Stomach (tissue), 4 donors: Measurements from ENCODE around the gene ARID2.

Experiments
- CTCF ChIP-seq, 7 experiments: fragments of 450-650 bp in 4 of 7; fragments of 200-600 bp in 3 of 7; sonication (generic) in 3 of 7; IDR thresholded peaks; one replicate each; pipeline ENCODE4 v1.5.1; 2016 to 2019; ENCODE audit warnings: antibody characterized with exemption in 7 of 7, control low read depth in 2 of 7, mild to moderate bottlenecking in 1 of 7
- EP300 ChIP-seq: sonication (generic); formaldehyde crosslinking; IDR thresholded peaks from one replicate; pipeline ENCODE4 v1.6.1; 2017; ENCODE audit warnings: antibody characterized with exemption
- POLR2A ChIP-seq, 4 donors: fragments of 450-650 bp; IDR thresholded peaks; one replicate each; pipeline ENCODE4 v1.6.1; 2016; ENCODE audit warnings: antibody characterized with exemption in 4 of 4, control low read depth in 2 of 4, mild to moderate bottlenecking in 1 of 4, moderate library complexity in 1 of 4

DNA sequence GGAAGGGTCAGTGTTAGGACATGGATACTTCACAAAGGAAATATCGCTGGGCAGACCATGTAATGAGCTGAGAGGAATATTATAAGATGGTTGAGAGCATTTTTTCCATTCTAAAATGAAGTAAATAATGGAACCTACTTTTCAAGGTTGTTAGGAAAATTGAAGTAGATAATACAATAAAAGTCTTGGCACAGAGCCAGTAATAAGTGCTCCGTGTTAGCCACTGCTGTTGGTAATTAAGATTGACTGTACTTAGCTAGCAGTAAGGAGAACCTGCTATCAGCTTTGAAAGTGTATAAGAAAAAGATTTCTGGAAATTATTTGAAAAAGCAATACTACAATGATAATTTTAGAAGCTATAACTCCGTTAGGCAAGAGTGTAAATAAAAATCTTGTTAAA lies 183.3 kb downstream of the ARID2 start:
- no peak for TF ChIP-seq CTCF (IDR thresholded peaks at IDR 0.05)
- TF ChIP-seq POLR2A (IDR thresholded peaks at IDR 0.05), result no peak
- no peak for TF ChIP-seq EP300
